Measurements from ENCODE around the gene NR0B1. TPM values are rescaled to one million over a fixed set of nuclear protein-coding genes. Genes with fewer than 3 reads are reported as not detected.

The NR0B1 gene
- total and polyA plus RNA-seq, 2 experiments from 2014 or later: not detected

- H3K79me2 ChIP-seq (ENCODE audit: insufficient read depth): no peaks in the 10 kb centered on the region
- H3K27ac ChIP-seq: no peak overlapping the region
- no peaks in the 10 kb centered on the region for H3K9me2 ChIP-seq (ENCODE audit: insufficient read depth)
- no peak overlapping the region for H3K4me3 ChIP-seq
- H3K27me3 ChIP-seq (replicated peaks; ENCODE audit: insufficient read depth): no peaks in the 10 kb centered on the region
- DNase-seq: peak; percentile 72
- 3 to 5% methylated on average over 5 to 6 of the region's 6 CpGs for WGBS, 2 experiments (ENCODE audit: low coverage in 1 of 2, low lambda C conversion rate in 2 of 2, missing lambda C conversion rate in 2 of 2)
- in situ Hi-C loops (cut with MboI): no loop called here
- TF ChIP-seq EZH2phosphoT487 (IDR thresholded peaks at IDR 0.05; ENCODE audit: insufficient read depth, low read depth) (no peak), EZH2 (IDR thresholded peaks at IDR 0.05; ENCODE audit: insufficient read depth, poor library complexity, severe bottlenecking) (no peak)
- H2AFZ ChIP-seq: no peak overlapping the region
- no peaks in the 10 kb centered on the region for H3F3A ChIP-seq (ENCODE audit: insufficient read depth)
- H3K9ac ChIP-seq: no peak overlapping the region
- no peaks in the 10 kb centered on the region for H3K9me3 ChIP-seq (ENCODE audit: low read depth)
- no peaks in the 10 kb centered on the region for H4K20me1 ChIP-seq (ENCODE audit: insufficient read depth)
- H3K4me1 ChIP-seq (ENCODE audit: insufficient read depth): no peaks in the 10 kb centered on the region
- H3K4me2 ChIP-seq (ENCODE audit: unreplicated experiment): no peak overlapping the region
- no peaks in the 10 kb centered on the region for H3K36me3 ChIP-seq (ENCODE audit: low read depth)
Measured at GRCh38 chrX:30302956-30303355, 6.2 kb downstream of the NR0B1 start.

GRCh38 chrX:30301963-30302362 lies 7.2 kb downstream of the NR0B1 start:
- in situ Hi-C loops (cut with MboI): no loop called here
- TF ChIP-seq EZH2phosphoT487 (IDR thresholded peaks at IDR 0.05; ENCODE audit: insufficient read depth, low read depth) (no peak), EZH2 (IDR thresholded peaks at IDR 0.05; ENCODE audit: insufficient read depth, poor library complexity, severe bottlenecking) (no peak)
- peak; percentile 42 for DNase-seq
- H3K79me2 ChIP-seq (ENCODE audit: insufficient read depth): no peaks in the 10 kb centered on the region
- H3K4me3 ChIP-seq: no peak overlapping the region
- 17 to 20% methylated on average over 5 of the region's 5 CpGs for WGBS, 2 experiments (ENCODE audit: low coverage in 1 of 2, low lambda C conversion rate in 2 of 2, missing lambda C conversion rate in 2 of 2)
- H3K9me2 ChIP-seq (ENCODE audit: insufficient read depth): no peaks in the 10 kb centered on the region
- H3F3A ChIP-seq (ENCODE audit: insufficient read depth): no peaks in the 10 kb centered on the region
- H3K9ac ChIP-seq: no peak overlapping the region
- no peaks in the 10 kb centered on the region for H3K9me3 ChIP-seq (ENCODE audit: low read depth)
- H4K20me1 ChIP-seq (ENCODE audit: insufficient read depth): no peaks in the 10 kb centered on the region
- H3K4me2 ChIP-seq (ENCODE audit: unreplicated experiment): no peak overlapping the region
- H2AFZ ChIP-seq: no peak overlapping the region
- no peak overlapping the region for H3K27ac ChIP-seq
- H3K4me1 ChIP-seq (ENCODE audit: insufficient read depth): no peaks in the 10 kb centered on the region
- H3K27me3 ChIP-seq (replicated peaks; ENCODE audit: insufficient read depth): no peaks in the 10 kb centered on the region
- H3K36me3 ChIP-seq (ENCODE audit: low read depth): no peaks in the 10 kb centered on the region

GRCh38 chrX:30301208-30301607 lies 8.0 kb downstream of the NR0B1 start:
- Histone ChIP-seq H3K9ac (no peak overlapping the region), H3K4me2 (ENCODE audit: unreplicated experiment) (no peak overlapping the region), H3K9me2 (ENCODE audit: insufficient read depth) (no peaks in the 10 kb centered on the region), H4K20me1 (ENCODE audit: insufficient read depth) (no peaks in the 10 kb centered on the region), H3K27ac (no peak overlapping the region), H3F3A (ENCODE audit: insufficient read depth) (no peaks in the 10 kb centered on the region), H3K4me3 (no peak overlapping the region), H3K27me3 (replicated peaks; ENCODE audit: insufficient read depth) (no peaks in the 10 kb centered on the region), H3K36me3 (ENCODE audit: low read depth) (no peaks in the 10 kb centered on the region), H3K79me2 (ENCODE audit: insufficient read depth) (no peaks in the 10 kb centered on the region), H3K9me3 (ENCODE audit: low read depth) (no peaks in the 10 kb centered on the region), H3K4me1 (ENCODE audit: insufficient read depth) (no peaks in the 10 kb centered on the region), H2AFZ (no peak overlapping the region)
- no peak for DNase-seq
- TF ChIP-seq EZH2phosphoT487 (IDR thresholded peaks at IDR 0.05; ENCODE audit: insufficient read depth, low read depth) (no peak), EZH2 (IDR thresholded peaks at IDR 0.05; ENCODE audit: insufficient read depth, poor library complexity, severe bottlenecking) (no peak)
- in situ Hi-C loops (cut with MboI): no loop called here

- no peaks in the 10 kb centered on the region for H3F3A ChIP-seq (ENCODE audit: insufficient read depth)
- TF ChIP-seq EZH2phosphoT487 (IDR thresholded peaks at IDR 0.05; ENCODE audit: insufficient read depth, low read depth) (no peak), EZH2 (IDR thresholded peaks at IDR 0.05; ENCODE audit: insufficient read depth, poor library complexity, severe bottlenecking) (no peak)
- H4K20me1 ChIP-seq (ENCODE audit: insufficient read depth): no peaks in the 10 kb centered on the region
- H3K4me2 ChIP-seq (ENCODE audit: unreplicated experiment): no peak overlapping the region
- H3K36me3 ChIP-seq (ENCODE audit: low read depth): no peaks in the 10 kb centered on the region
- H3K9ac ChIP-seq: no peak overlapping the region
- DNase-seq: no peak
- no peaks in the 10 kb centered on the region for H3K4me1 ChIP-seq (ENCODE audit: insufficient read depth)
- in situ Hi-C loops (cut with MboI): loop anchor here (25.0 kb wide), 1 partner anchor 416 kb away; no protein-coding TSS in a partner anchor
- 67 to 89% methylated on average over 5 of the region's 5 CpGs for WGBS, 2 experiments (ENCODE audit: low coverage in 1 of 2, low lambda C conversion rate in 2 of 2, missing lambda C conversion rate in 2 of 2)
- H3K27ac ChIP-seq: no peak overlapping the region
- no peaks in the 10 kb centered on the region for H3K79me2 ChIP-seq (ENCODE audit: insufficient read depth)
- no peaks in the 10 kb centered on the region for H3K9me3 ChIP-seq (ENCODE audit: low read depth)
- no peak overlapping the region for H2AFZ ChIP-seq
- no peaks in the 10 kb centered on the region for H3K27me3 ChIP-seq (replicated peaks; ENCODE audit: insufficient read depth)
- H3K4me3 ChIP-seq: no peak overlapping the region
- no peaks in the 10 kb centered on the region for H3K9me2 ChIP-seq (ENCODE audit: insufficient read depth)
Measured at GRCh38 chrX:30296408-30297254, 12.6 kb downstream of the NR0B1 start.
